HFFc6 (cell line): ENCODE results near the gene KATNAL1. TPM values are rescaled to one million over a fixed set of nuclear protein-coding genes. Genes with fewer than 3 reads are reported as not detected.

Source experiments
- DNase-seq: peaks from one replicate; pipeline ENCODE4 v3.0.0-alpha.2; 2018
- H3K27ac Mint-ChIP-seq: 2 replicates; pipeline ENCODE4 v1.8.0; 2020; ENCODE audit warnings: mild to moderate bottlenecking, mixed read lengths
- H3K27me3 Mint-ChIP-seq: 2 replicates; pipeline ENCODE4 v1.8.0; 2021; ENCODE audit warnings: mild to moderate bottlenecking, moderate library complexity, mixed read lengths; ENCODE audit not compliant: insufficient read depth
- H3K36me3 Mint-ChIP-seq: 2 replicates; pipeline ENCODE4 v1.8.0; 2021; ENCODE audit warnings: low read depth, mixed read lengths
- H3K4me1 Mint-ChIP-seq: 2 replicates; pipeline ENCODE4 v1.8.0; 2020; ENCODE audit warnings: low read depth, mixed read lengths
- H3K4me3 Mint-ChIP-seq: 2 replicates; pipeline ENCODE4 v1.8.0; 2020; ENCODE audit warnings: mild to moderate bottlenecking, moderate library complexity, mixed read lengths
- H3K9me3 Mint-ChIP-seq: 2 replicates; pipeline ENCODE4 v1.8.0; 2020; ENCODE audit warnings: mild to moderate bottlenecking, mixed read lengths
- CTCF ChIP-seq: fragments of 200-600 bp; sonication (generic); IDR thresholded peaks from 2 replicates; pipeline ENCODE4 v1.5.0; 2021; ENCODE audit warnings: antibody characterized with exemption, mild to moderate bottlenecking
- total RNA-seq, 6 experiments: library from RNA; stranded (reverse); fragmentation: NEBNext Ultra II Directional; extraction: Animal tissue kit (Norgen Biotek cat#: 25700); gene quantifications; 2 replicates in 1 of 6; 3 replicates in 5 of 6; pipeline ENCODE4 v1.2.3, GENCODE V29; 2021

KATNAL1 gene
- total RNA-seq, 6 experiments from 2014 or later: 48.2 to 71.4 (median 61.2) TPM

GRCh38 chr13:30305456-30305970, 1.8 kb downstream of the KATNAL1 start:
- Mint-ChIP-seq H3K27ac (peak overlapping the region; percentile 71), H3K4me3 (peak overlapping the region; percentile 92)

GRCh38 chr13:30303269-30303668, 4.1 kb downstream of the KATNAL1 start:
- peaks cover 20% of the 10 kb centered on the region for H3K36me3 Mint-ChIP-seq
- peak; percentile 5 for DNase-seq
- peaks cover 7% of the 10 kb centered on the region for H3K9me3 Mint-ChIP-seq
- H3K4me1 Mint-ChIP-seq: peaks cover 81% of the 10 kb centered on the region
- peak overlapping the region; percentile 92 for H3K4me3 Mint-ChIP-seq
- TF ChIP-seq CTCF: no peak
- H3K27me3 Mint-ChIP-seq: no peaks in the 10 kb centered on the region
- H3K27ac Mint-ChIP-seq: peak overlapping the region; percentile 71

More at GRCh38 chr13:30305456-30305970, 1.8 kb downstream of the KATNAL1 start:
- DNase-seq: peak; percentile 8
- Mint-ChIP-seq H3K4me1 (peaks cover 77% of the 10 kb centered on the region), H3K27me3 (peaks cover 1% of the 10 kb centered on the region; the same call in 1 of the 2 replicates), H3K9me3 (no peaks in the 10 kb centered on the region), H3K36me3 (peaks cover 12% of the 10 kb centered on the region)
- no peak for TF ChIP-seq CTCF

GRCh38 chr13:30301827-30302226, 5.5 kb downstream of the KATNAL1 start:
- Mint-ChIP-seq H3K9me3 (peaks cover 8% of the 10 kb centered on the region), H3K27me3 (no peaks in the 10 kb centered on the region), H3K27ac (peak overlapping the region; percentile 71), H3K4me1 (peaks cover 77% of the 10 kb centered on the region), H3K4me3 (peak overlapping the region; percentile 92), H3K36me3 (peaks cover 22% of the 10 kb centered on the region)
- no peak for TF ChIP-seq CTCF
- DNase-seq: peak; percentile 23

GRCh38 chr13:30300596-30300995, 6.8 kb downstream of the KATNAL1 start:
- Mint-ChIP-seq H3K36me3 (peaks cover 22% of the 10 kb centered on the region), H3K9me3 (peaks cover 8% of the 10 kb centered on the region), H3K4me3 (peak overlapping the region; percentile 35), H3K27me3 (no peaks in the 10 kb centered on the region), H3K4me1 (peaks cover 72% of the 10 kb centered on the region), H3K27ac (peak overlapping the region; percentile 71)
- TF ChIP-seq CTCF: no peak
- peak; percentile 19 for DNase-seq

GRCh38 chr13:30299786-30300185, 7.6 kb downstream of the KATNAL1 start:
- Mint-ChIP-seq H3K9me3 (peaks cover 8% of the 10 kb centered on the region), H3K27me3 (no peaks in the 10 kb centered on the region), H3K36me3 (peaks cover 22% of the 10 kb centered on the region), H3K27ac (peak overlapping the region; percentile 71), H3K4me1 (peaks cover 72% of the 10 kb centered on the region), H3K4me3 (peak overlapping the region; percentile 44)
- no peak for TF ChIP-seq CTCF
- DNase-seq: peak; percentile 16
